Right lobe of liver (tissue), 4 donors: ENCODE results near the gene KCNG4.

ENCODE experiments used
- POLR2A ChIP-seq: fragments of 450-650 bp; IDR thresholded peaks from one replicate; pipeline ENCODE4 v1.6.1; 2017; ENCODE audit warnings: antibody characterized with exemption, mild to moderate bottlenecking
- TF ChIP-seq, protein P1 (sequence below), 4 donors: fragments of 200-600 bp in 3 of 4; fragments of 450-650 bp in 1 of 4; IDR thresholded peaks; one replicate each; pipeline versions ENCODE4 v1.5.1 to v1.8.0; 2016 to 2022; ENCODE audit warnings: antibody characterized with exemption in 4 of 4, mild to moderate bottlenecking in 2 of 4
- donor health status: DM: no; HTN: no; CAD: no.
- donor health status: DM: no; HTN: no; CAD: no.
- donor health status: DM: no; HTN: yes; CAD: no.

DNA sequence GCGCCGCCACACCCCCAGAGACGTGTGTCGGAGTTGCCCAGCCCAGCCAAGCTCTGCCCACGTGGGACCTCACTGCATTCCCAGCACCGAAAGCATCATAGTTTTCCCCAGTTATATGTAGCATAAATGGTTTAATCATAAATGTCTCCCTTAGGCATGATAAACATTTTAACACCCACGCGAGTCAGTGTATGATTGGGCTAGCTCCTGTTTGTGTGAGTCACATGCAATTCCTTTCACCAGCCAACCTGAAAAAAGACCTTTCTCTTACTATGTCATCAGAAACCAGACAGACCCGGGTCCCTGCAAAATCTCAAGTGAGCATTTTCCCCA, 62.1 kb downstream of the KCNG4 start:
- TF ChIP-seq, protein P1, sequence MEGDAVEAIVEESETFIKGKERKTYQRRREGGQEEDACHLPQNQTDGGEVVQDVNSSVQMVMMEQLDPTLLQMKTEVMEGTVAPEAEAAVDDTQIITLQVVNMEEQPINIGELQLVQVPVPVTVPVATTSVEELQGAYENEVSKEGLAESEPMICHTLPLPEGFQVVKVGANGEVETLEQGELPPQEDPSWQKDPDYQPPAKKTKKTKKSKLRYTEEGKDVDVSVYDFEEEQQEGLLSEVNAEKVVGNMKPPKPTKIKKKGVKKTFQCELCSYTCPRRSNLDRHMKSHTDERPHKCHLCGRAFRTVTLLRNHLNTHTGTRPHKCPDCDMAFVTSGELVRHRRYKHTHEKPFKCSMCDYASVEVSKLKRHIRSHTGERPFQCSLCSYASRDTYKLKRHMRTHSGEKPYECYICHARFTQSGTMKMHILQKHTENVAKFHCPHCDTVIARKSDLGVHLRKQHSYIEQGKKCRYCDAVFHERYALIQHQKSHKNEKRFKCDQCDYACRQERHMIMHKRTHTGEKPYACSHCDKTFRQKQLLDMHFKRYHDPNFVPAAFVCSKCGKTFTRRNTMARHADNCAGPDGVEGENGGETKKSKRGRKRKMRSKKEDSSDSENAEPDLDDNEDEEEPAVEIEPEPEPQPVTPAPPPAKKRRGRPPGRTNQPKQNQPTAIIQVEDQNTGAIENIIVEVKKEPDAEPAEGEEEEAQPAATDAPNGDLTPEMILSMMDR (IDR thresholded peaks at IDR 0.05): no peak
- no peak for TF ChIP-seq POLR2A
